ENCODE results near the gene L1CAM. TPM values are rescaled to one million over a fixed set of nuclear protein-coding genes. Genes with fewer than 3 reads are reported as not detected.

The L1CAM gene
- total and polyA plus RNA-seq, 2 of the 8 experiments (the other 6 are each of a cell fraction or from before 2014, with no cell fraction given) = 11.0 to 43.0 TPM

- H3K9me3 ChIP-seq (ENCODE audit: insufficient read depth in 2 of 2, low read depth in 1 of 2, low read length in 1 of 2) = no peaks in the 10 kb centered on the region
- CTCF ChIA-PET (ENCODE audit: partially characterized antibody) = interaction anchor here (0.8 to 1.5 kb wide), 6 partner anchors 8 to 52 kb away, joined by 3 to 4 read pairs (median 4); no protein-coding TSS in a partner anchor
- TF ChIP-seq USF2 (IDR thresholded peaks at IDR 0.05; ENCODE audit: low read length) = no peak
- no peak for TF ChIP-seq CTCF (IDR thresholded peaks at IDR 0.05; ENCODE audit: control extremely low read depth in 1 of 3, insufficient read depth in 1 of 3, low read depth in 1 of 3, low read length in 3 of 3)
- no peak for TF ChIP-seq RXRA (IDR thresholded peaks at IDR 0.05; ENCODE audit: insufficient read depth, low read depth, low read length)
- TF ChIP-seq RBBP5 (IDR thresholded peaks at IDR 0.05; ENCODE audit: borderline replicate concordance, low read depth, low read length) = no peak
- no peak for TF ChIP-seq POU5F1 (IDR thresholded peaks at IDR 0.05; ENCODE audit: low read depth, low read length)
- TF ChIP-seq SAP30 (IDR thresholded peaks at IDR 0.05; ENCODE audit: insufficient read depth, insufficient replicate concordance, low read length) = no peak
- no peak for TF ChIP-seq BRCA1 (IDR thresholded peaks at IDR 0.05; ENCODE audit: low read depth, low read length)
- TF ChIP-seq EZH2 (IDR thresholded peaks at IDR 0.05; ENCODE audit: low read depth, low read length, severe bottlenecking) = no peak
- no peak for TF ChIP-seq SP2 (IDR thresholded peaks at IDR 0.05; ENCODE audit: low read length)
- no peak for TF ChIP-seq ZNF274 (IDR thresholded peaks at IDR 0.05; ENCODE audit: borderline replicate concordance, extremely low read depth, low read length)
Measured at GRCh38 chrX:153871451-153871850, 14.5 kb downstream of the L1CAM start.

More at GRCh38 chrX:153871451-153871850, 14.5 kb downstream of the L1CAM start:
- H3K79me2 ChIP-seq (ENCODE audit: control insufficient read depth in 1 of 2, insufficient read depth in 2 of 2, low read length in 2 of 2) = no peaks in the 10 kb centered on the region
- no peak overlapping the region for H2BK12ac ChIP-seq (ENCODE audit: low read depth, low read length)
- H2BK20ac ChIP-seq (ENCODE audit: low read length) = no peak overlapping the region
- H3K23ac ChIP-seq (ENCODE audit: insufficient read length) = no peak overlapping the region
- H3K56ac ChIP-seq (replicated peaks; ENCODE audit: insufficient read length, low read depth, low read length) = no peak overlapping the region
- H3K14ac ChIP-seq (ENCODE audit: insufficient read length) = no peak overlapping the region
- no peaks in the 10 kb centered on the region for H3K23me2 ChIP-seq (ENCODE audit: low read depth, low read length)
- H3K9ac ChIP-seq (replicated peaks in 1 of 4; ENCODE audit: extremely low read depth in 1 of 4, low read depth in 3 of 4, low read length in 3 of 4) = no peak overlapping the region
- no peak for DNase-seq (ENCODE audit: low read depth in 1 of 2, low spot score in 2 of 2)
- FAIRE-seq = no peak
- H3K4me1 ChIP-seq (replicated peaks in 1 of 4; ENCODE audit: control insufficient read depth in 3 of 4, insufficient read depth in 4 of 4, low read length in 3 of 4) = peaks cover 3 to 16% (median 6%) of the 10 kb centered on the region in 4 experiments
- no peak overlapping the region for H3K4me2 ChIP-seq (ENCODE audit: insufficient read depth in 1 of 2, low read depth in 2 of 2, low read length in 2 of 2)
- H4K5ac ChIP-seq (ENCODE audit: insufficient read length, low read depth, low read length) = no peak overlapping the region
- POLR2A ChIA-PET (ENCODE audit: partially characterized antibody) = interaction anchor here (1.3 kb wide), 1 partner anchor 35 kb away, joined by 5 read pairs; no protein-coding TSS in a partner anchor
- H3K4ac ChIP-seq (replicated peaks; ENCODE audit: insufficient read length, low read depth, low read length) = no peak overlapping the region
- H3K27me3 ChIP-seq (replicated peaks in 1 of 4; ENCODE audit: control insufficient read depth in 3 of 4, extremely low read depth in 1 of 4, insufficient read depth in 3 of 4, low read length in 3 of 4) = no peaks in the 10 kb centered on the region; a peak in 1 of 7 replicates
- no peak overlapping the region for H4K8ac ChIP-seq (ENCODE audit: extremely low read depth, insufficient read depth, low read length)
- H2BK120ac ChIP-seq (replicated peaks; ENCODE audit: low read depth, low read length) = no peak overlapping the region
- H2AFZ ChIP-seq (ENCODE audit: low read length) = no peak overlapping the region
- no peak overlapping the region for H3K27ac ChIP-seq (ENCODE audit: low read depth, low read length)
- no peak overlapping the region for H2BK15ac ChIP-seq (ENCODE audit: low read length)
- H3K79me1 ChIP-seq (ENCODE audit: low read depth, low read length) = no peaks in the 10 kb centered on the region
- no peak overlapping the region for H4K91ac ChIP-seq (replicated peaks; ENCODE audit: insufficient read length, low read length)
- H2BK5ac ChIP-seq (ENCODE audit: low read depth, low read length) = no peak overlapping the region
- H3K18ac ChIP-seq (ENCODE audit: extremely low read depth, low read length) = no peak overlapping the region
- H3K4me3 ChIP-seq (ENCODE audit: extremely low read depth in 1 of 4, insufficient read depth in 2 of 4, low read depth in 3 of 4, low read length in 4 of 4) = no peak overlapping the region
- no peak overlapping the region for H2AK5ac ChIP-seq (ENCODE audit: low read depth, low read length)
- H4K20me1 ChIP-seq (replicated peaks in 1 of 2; ENCODE audit: control insufficient read depth in 1 of 2, insufficient read depth in 2 of 2, low read length in 2 of 2) = peaks cover 2 to 10% of the 10 kb centered on the region in 2 experiments
- H3K36me3 ChIP-seq (ENCODE audit: control insufficient read depth in 2 of 4, insufficient read depth in 4 of 4, low read length in 3 of 4) = peaks cover 0 to 16% (median under 1%) of the 10 kb centered on the region in 4 experiments; a peak in 1 of 8 replicates
- WGBS, 2 experiments (ENCODE audit: extremely low coverage in 1 of 2, insufficient coverage in 1 of 2, insufficient read length in 1 of 2, insufficient replicate concordance in 2 of 2, low coverage in 1 of 2, low lambda C conversion rate in 2 of 2, missing lambda C conversion rate in 1 of 2) = 41% methylated on average over 3 of the region's 6 CpGs; no CpG with 5 or more reads in 1 of the 2 experiments
